22Rv1 (cell line): ENCODE results near the gene CHCHD4.

Experiments
- H3K27ac ChIP-seq: fragments of 450-650 bp; 2 replicates; pipeline ENCODE4 v1.5.1; 2017
- ZFX ChIP-seq: fragments of 450-650 bp; IDR thresholded peaks from 2 replicates; pipeline ENCODE4 v1.6.1; 2017; ENCODE audit warnings: antibody characterized with exemption, borderline replicate concordance
- TF ChIP-seq, protein P1 (sequence below): fragments of 450-650 bp; IDR thresholded peaks from 2 replicates; pipeline ENCODE4 v1.5.1; 2017; ENCODE audit warnings: mild to moderate bottlenecking

CHCHD4 gene

GRCh38 chr3:14150078-14150477 lies 25.4 kb upstream of the CHCHD4 start:
- H3K27ac ChIP-seq = no peak overlapping the region

GRCh38 chr3:14148041-14148985 lies 23.6 kb upstream of the CHCHD4 start:
- H3K27ac ChIP-seq = no peak overlapping the region
- no peak for TF ChIP-seq ZFX
- TF ChIP-seq, protein P1, sequence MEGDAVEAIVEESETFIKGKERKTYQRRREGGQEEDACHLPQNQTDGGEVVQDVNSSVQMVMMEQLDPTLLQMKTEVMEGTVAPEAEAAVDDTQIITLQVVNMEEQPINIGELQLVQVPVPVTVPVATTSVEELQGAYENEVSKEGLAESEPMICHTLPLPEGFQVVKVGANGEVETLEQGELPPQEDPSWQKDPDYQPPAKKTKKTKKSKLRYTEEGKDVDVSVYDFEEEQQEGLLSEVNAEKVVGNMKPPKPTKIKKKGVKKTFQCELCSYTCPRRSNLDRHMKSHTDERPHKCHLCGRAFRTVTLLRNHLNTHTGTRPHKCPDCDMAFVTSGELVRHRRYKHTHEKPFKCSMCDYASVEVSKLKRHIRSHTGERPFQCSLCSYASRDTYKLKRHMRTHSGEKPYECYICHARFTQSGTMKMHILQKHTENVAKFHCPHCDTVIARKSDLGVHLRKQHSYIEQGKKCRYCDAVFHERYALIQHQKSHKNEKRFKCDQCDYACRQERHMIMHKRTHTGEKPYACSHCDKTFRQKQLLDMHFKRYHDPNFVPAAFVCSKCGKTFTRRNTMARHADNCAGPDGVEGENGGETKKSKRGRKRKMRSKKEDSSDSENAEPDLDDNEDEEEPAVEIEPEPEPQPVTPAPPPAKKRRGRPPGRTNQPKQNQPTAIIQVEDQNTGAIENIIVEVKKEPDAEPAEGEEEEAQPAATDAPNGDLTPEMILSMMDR = no peak

More at GRCh38 chr3:14150078-14150477, 25.4 kb upstream of the CHCHD4 start:
- TF ChIP-seq ZFX = no peak
- TF ChIP-seq, protein P1 = no peak

DNA sequence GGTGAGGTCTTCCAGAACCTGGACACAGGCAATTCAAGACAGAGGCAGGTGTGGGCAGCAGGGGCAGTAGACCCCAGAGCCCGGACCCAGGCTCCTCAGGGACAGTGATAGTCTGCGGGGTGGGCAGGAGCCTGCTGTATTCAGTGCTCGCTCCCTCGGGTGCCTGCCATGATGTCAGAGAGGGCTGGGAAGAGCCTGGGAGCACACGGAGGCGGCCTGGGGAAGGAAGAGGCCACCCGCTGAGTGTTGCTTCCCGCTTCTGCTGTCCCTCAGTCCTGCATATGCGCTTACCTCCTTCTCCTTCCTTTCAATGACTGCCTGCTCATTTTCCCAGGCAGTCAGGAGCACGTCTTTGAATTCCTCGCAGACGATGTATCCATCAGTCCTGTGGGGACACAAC lies 22.9 kb upstream of the CHCHD4 start:
- H3K27ac ChIP-seq = no peak overlapping the region
- no peak for TF ChIP-seq ZFX
- TF ChIP-seq, protein P1 = no peak

DNA sequence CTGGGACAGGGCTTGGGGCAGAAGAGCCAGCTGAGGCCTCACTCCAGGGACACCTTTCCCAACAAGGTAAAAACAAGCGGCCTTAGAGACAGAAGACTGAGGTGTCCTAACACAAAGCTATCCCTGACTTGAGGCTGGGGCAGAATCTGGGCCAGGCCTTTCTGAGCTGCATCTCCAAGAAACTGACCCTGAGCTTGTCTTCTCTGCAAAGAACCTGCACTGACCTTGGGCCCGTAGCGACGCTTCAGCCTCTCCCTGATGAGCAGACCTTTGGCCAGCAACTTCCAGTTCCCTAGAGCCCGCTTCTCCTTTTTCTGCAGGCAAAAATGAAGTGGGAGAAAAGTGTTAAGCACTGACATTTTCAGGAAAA lies 22.4 kb upstream of the CHCHD4 start:
- no peak for TF ChIP-seq ZFX
- TF ChIP-seq, protein P1 = no peak
- H3K27ac ChIP-seq = no peak overlapping the region

GRCh38 chr3:14146381-14147065 lies 21.9 kb upstream of the CHCHD4 start:
- no peak overlapping the region for H3K27ac ChIP-seq
- TF ChIP-seq ZFX = no peak
- TF ChIP-seq, protein P1 = no peak

DNA sequence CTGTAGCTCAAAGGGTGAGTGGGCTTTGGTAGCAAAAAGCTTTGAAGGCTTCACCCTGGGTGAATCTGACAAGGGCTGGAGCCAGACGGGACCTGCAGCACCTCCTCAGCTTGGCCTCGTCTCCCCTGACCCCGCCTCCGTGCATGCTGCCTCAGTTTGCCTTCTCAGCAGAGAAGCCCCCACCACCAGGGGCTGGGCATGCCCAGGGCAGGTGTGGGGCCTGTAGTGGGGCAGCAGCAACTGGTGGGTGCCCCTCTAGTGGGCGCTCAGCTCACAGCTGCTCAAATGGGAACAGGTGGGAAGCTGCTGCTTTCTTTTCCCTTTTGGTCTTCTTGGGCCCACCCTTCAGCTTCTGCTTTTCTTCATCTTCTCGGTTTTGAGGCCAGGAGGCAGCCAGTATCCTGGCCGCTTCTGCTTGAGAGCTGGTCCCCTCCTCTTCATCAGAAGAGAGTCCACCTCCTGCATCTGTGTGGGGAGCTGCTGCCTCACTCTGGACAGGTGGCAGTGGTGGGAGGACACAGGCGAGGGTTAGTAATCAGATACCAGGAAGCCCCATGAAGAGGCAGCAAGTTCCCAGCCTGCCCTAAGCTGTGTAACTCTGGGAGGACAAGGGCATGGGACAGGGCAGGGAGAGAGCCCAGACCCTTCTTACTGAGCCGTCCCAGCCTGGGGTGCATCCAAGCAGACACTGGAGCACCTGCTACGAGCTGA lies 21.2 kb upstream of the CHCHD4 start:
- TF ChIP-seq, protein P1 = no peak
- TF ChIP-seq ZFX = no peak
- peak overlapping the region; percentile 51; the same call in 1 of the 2 replicates for H3K27ac ChIP-seq
